Limb (tissue), 2 donors: Measurements from ENCODE around the gene NAA60.
"Not testable (repeated sequence)": the region's sequence is repeated elsewhere in the genome, so short reads cannot be mapped to it uniquely, and the experiment has no call there.

Source experiments
- DNase-seq, 2 donors: peaks; one replicate each; pipeline ENCODE4 v3.0.0-alpha.2; 2016; ENCODE audit errors: extremely low spot score in 2 of 2

NAA60 gene

DNA sequence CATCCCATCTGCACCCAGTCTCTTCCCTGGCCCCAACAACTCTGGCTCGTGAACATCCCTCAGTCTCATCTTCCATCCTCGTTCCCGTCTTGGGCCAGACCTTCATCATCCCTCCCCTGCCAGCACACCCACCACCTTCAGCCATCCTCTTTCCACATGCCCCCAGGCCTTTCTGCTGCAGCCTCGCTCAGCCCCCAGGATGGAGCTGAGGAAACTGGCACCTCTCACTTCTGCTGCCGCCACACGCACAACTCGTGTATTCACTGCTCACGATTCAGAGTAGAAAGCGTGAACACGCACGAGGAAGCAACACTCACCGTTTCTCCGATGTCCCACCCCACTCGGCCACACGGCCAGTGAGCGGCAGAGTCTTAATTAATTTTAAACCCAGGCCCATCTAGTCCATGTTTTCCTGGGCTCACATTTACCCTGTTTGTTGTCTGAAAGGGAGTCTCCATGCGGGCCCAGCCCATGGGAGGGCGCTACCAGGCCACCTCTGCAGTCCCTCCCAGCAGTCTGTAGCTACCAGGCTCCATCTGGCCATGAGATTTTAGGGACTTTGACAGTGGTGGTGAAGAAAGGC is 39.3 kb downstream of the NAA60 start:
- DNase-seq = no peak

DNA sequence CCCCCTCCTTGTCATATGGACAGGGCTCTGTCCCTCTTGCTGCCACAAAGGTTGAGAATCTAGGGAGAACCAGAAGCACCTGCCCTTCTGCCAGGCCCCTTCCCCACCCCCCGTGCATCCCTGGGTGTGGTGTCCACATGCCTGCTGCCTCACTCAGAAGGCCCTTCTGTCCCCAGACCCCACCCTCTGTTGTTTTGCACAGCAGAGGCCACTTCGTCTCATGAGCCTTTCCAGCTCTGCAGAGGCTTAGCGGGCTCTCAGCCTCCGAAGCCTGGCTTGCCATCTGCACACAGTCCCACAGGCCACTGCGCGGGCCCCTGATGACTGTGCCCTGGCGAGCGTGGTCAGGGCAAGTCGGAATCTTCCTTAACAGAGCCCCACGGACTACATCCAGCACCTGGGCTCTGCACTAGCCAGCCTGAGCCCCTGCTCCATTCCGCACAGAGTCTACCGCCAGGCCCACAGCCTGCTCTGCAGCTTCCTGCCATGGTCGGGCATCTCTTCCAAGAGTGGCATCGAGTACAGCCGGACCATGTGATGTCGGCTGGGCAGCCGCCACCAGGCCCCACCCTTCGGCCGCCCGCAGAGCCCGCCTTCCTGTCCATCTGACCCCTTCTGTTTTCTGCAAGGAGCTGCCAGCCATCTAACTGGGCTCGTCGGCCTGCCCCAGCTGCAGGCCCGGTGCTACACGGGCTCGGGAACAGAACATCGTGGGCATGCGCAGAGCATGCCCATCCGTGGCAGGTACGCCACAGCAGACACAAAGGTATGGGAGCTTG is 41.0 kb downstream of the NAA60 start:
- DNase-seq = no peak

GRCh38 chr16:3485097-3485745 is 41.7 kb downstream of the NAA60 start:
- DNase-seq = no peak

GRCh38 chr16:3485821-3486505 is 42.5 kb downstream of the NAA60 start:
- no peak for DNase-seq

DNA sequence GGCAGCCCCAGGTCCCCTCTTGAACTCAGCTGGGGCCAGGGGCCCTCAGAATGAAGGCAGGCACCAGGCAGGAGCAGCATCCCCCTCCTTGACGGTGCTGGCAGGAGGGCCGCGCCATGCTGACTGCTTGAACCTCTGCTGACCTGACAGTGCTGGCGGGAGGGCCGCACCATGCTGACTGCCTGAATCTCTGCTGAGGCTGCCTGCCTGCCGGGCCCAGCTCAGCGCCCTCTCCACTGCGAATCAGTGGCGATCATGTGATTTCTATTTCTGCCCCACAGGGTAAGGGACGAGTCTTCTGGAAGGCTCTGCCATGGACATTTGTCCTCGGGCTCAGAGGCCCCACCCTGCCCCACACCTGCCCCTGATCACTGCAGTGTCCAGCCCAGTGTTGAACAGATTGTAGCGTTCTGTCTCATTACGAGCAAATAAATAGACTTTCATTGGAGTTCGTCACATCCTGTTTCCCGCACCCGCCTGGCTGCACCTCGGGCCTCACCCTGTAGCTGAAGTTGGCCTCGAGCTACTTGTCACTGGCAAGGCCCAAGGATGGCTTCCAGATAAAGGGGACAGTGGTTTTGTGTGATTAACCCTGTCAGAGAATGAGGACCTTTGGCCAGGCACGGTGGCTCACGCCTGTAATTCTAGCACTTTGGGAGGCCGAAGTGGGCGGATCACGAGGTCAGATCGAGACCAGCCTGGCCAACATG is 43.2 kb downstream of the NAA60 start:
- no peak for DNase-seq

GRCh38 chr16:3487521-3488410 is 44.3 kb downstream of the NAA60 start:
- DNase-seq = no peak

DNA sequence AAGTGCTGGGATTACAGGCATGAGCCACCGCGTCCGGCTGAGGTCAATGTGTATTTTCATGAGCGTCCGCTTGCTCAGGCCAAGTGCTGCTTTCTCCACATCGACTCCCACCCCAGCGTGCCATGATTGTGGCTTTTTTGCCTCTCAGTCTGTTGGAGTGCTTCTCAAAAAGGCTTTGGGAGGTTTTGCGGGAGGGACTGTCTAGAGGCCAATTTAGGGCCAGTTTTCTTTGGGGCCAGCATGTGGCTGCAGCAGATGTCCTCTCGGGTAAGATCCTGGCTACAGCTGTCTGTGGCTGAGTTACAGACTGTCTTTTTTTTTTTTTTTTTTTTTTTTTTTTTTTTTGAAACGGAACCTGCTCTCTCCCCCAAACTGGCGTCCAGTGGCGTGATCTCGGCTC is 45.3 kb downstream of the NAA60 start:
- no peak for DNase-seq

GRCh38 chr16:3490911-3491629 is 47.6 kb downstream of the NAA60 start:
- no peak for DNase-seq

- DNase-seq = no peak
Observed at GRCh38 chr16:3492356-3492755, 48.9 kb downstream of the NAA60 start.

- DNase-seq = no peak
Observed at GRCh38 chr16:3494386-3494973, 51.0 kb downstream of the NAA60 start.

- DNase-seq = no peak
Observed at GRCh38 chr16:3495176-3495575, 51.7 kb downstream of the NAA60 start, which contains the start of gene C16orf90. C16orf90 (minus strand) TSS chr16:3495489; CDS start chr16:3495421, 68 bp downstream.

DNA sequence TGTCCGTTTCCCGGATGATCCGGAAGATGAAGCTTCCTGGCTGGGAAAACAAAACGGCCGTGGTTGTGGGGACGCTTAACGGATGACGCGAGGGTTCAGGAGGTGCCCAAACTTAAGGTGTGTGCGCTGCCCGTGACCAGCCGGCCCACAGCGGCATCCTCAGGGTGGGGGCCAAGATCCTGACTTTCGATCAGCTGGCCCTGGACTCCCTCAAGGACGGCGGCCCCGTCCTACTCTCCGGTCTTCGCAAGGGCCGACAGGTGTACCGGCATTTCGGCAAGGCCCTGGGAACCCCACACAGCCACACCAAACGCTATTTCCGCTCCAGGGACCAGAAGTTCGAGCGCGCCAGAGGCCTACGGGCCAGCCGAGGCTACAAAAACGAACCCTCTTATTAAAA is 52.9 kb downstream of the NAA60 start:
- no peak for DNase-seq

DNA sequence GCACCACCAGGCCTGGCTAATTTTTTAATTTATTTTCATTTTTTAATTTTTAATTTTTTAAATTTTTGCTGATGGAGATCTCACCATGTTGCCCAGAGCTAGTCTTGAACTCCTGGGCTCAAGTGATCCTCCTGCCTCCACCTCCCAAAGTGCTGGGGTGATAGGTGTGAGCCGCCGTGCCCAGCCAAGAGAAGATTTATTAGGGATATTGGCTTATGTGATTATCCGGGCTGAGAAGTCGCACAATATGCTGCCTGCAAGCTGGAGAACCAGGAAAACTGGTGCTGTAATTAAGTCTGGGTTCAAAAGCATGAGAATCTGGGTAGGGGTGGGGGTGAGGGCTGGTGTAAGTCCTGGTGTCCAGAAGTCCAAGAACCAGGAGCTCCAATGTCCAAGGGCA is 54.3 kb downstream of the NAA60 start:
- DNase-seq = no peak

- no peak for DNase-seq
Observed at GRCh38 chr16:3498988-3499387, 55.5 kb downstream of the NAA60 start.

GRCh38 chr16:3501412-3501761 is 57.9 kb downstream of the NAA60 start:
- DNase-seq = not testable (repeated sequence)

DNA sequence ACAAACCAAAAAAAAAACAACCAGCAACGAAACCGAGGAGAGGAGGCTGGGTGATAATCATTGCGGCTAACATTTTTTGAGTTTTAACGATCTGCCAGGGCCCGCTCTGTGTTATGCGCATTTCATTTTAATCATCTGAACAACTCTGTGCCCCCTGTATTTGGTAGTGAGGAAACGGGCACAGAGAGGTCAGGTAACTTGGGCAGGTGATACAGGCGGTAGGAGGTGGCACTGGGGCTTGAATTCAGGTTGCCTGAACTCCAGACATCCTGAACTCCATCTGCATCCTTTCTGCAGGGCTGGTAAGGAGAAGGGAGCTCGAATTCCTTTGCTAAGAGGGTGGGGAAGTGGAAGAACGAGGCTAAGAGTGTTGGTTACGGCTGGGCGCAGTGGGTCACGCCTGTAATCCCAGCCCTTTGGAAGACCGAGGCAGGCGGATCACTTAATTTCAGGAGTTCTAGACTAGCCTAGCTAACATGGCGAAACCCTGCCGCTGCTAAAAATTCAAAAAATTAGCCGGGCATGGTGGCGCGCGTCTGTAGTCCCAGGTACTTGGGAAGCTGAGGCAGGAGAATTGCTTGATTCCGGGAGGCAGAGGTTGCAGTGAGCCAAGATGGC is 58.4 kb downstream of the NAA60 start:
- no peak for DNase-seq

DNA sequence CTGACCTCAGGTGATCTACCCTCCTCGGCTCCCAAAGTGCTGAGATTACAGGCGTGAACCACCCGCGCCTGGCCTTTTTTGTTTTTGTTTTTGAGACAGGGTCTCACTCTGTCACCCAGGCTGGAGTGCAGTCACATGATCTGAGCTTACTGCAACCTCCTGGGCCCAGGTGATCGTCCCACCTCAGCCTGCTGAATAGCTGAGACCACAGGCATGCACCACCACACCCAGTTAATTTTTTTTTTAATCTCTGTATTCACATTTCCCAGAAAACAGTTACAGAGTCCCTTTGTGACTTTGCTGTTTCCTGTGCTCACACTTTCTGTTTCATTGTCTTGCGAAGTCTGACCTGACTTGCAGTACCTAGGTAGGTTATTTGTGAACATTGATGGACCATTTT is 60.0 kb downstream of the NAA60 start:
- no peak for DNase-seq

DNA sequence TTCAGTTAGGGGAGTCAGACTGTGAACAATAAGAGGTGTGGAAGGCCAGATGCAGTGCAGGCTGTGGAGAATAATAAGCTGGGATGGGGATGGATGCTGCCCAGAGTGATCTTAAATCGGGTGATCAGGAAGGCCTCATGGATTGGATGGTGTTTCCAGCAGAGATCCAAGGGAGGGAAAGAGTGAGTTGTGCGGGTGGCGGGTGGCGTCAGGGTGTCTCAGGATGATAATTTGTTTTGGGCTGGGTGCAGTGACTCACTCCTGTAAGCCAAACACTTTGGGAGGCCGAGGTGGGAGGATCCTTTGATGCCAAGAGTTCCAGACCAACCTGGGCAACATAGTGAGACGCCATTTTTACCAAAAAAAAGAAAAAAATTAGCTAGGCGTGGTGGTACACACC is 65.3 kb downstream of the NAA60 start:
- DNase-seq = no peak

DNA sequence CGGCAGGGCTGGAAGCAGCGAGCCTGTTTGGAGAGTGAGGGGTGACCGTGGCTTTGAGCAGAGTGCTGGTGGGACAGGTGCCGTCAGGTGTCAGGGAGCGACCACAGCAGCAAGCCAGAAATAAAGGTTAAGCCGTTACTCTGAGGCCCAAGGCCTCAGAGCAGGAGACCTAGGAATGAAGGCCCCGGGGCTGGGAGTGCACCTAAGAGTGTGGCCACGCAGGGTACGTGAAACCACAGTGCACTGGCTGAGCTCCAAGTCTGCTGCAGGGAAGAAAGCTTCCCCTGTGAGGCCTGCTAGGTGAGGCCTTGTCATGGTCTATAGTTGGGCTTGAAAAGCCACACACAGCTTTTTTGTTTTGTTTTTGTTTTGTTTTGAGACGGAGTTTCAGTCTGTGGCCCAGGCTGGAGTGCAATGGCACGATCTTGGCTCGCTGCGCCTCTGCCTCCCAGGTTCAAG is 66.0 kb downstream of the NAA60 start:
- DNase-seq = no peak
